LNCaP clone FGC (cell line): ENCODE measurements around the gene MPV17.
A peak's percentile ranks its signal among the peaks of the same experiment; 100 is the strongest.
"Not testable (repeated sequence)": the region's sequence is repeated elsewhere in the genome, so short reads cannot be mapped to it uniquely, and the experiment has no call there.

Source experiments
- DNase-seq: peaks from one replicate; pipeline ENCODE4 v3.0.0-alpha.2; 2011; ENCODE audit warnings: low read depth
- H3K4me3 ChIP-seq: 2 replicates; pipeline ENCODE4 v1.5.1; 2011; ENCODE audit warnings: mild to moderate bottlenecking, low read depth, low read length, control low read depth
- TF ChIP-seq, protein P1 (sequence below): IDR thresholded peaks from 2 replicates; pipeline ENCODE4 v1.5.1; 2012; ENCODE audit warnings: mild to moderate bottlenecking; ENCODE audit not compliant: control insufficient read depth, insufficient read depth; ENCODE audit errors: extremely low read depth

The MPV17 gene

DNA sequence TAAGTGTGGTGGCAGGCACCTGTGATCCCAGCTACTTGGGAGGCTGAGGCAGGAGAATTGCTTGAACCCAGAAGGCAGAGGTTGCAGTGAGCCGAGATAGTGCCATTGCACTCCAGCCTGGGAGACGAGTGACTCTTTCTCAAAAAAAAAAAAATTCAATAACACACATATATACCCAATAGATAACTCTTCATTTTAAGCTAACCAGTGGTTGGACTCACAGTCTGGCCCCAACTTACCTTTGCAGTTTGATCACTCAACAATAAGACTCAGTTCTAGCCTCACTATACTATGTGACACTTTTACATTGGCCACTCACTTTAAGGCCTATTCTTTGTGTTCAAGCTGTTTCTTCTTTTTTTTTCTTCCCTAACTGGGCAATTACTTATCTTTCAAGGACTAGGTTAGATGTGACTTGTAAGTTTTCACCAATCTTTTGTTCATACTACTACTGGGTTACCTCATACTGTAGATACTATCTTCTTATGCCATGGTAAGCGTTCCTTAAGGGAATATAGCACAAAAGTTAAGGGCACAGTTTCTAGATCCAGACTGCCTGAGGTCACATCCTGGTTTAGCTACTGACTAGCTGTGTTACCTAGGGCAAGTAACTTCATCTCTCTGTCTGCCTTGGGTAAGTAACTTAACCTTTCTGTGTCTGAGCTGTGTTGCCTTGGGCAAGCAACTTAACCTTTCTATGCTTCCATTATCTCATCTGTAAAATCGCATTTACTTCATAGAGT lies 40.0 kb upstream of the MPV17 start:
- H3K4me3 ChIP-seq = no peak overlapping the region
- no peak for DNase-seq
- TF ChIP-seq, protein P1, sequence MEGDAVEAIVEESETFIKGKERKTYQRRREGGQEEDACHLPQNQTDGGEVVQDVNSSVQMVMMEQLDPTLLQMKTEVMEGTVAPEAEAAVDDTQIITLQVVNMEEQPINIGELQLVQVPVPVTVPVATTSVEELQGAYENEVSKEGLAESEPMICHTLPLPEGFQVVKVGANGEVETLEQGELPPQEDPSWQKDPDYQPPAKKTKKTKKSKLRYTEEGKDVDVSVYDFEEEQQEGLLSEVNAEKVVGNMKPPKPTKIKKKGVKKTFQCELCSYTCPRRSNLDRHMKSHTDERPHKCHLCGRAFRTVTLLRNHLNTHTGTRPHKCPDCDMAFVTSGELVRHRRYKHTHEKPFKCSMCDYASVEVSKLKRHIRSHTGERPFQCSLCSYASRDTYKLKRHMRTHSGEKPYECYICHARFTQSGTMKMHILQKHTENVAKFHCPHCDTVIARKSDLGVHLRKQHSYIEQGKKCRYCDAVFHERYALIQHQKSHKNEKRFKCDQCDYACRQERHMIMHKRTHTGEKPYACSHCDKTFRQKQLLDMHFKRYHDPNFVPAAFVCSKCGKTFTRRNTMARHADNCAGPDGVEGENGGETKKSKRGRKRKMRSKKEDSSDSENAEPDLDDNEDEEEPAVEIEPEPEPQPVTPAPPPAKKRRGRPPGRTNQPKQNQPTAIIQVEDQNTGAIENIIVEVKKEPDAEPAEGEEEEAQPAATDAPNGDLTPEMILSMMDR = no peak

DNA sequence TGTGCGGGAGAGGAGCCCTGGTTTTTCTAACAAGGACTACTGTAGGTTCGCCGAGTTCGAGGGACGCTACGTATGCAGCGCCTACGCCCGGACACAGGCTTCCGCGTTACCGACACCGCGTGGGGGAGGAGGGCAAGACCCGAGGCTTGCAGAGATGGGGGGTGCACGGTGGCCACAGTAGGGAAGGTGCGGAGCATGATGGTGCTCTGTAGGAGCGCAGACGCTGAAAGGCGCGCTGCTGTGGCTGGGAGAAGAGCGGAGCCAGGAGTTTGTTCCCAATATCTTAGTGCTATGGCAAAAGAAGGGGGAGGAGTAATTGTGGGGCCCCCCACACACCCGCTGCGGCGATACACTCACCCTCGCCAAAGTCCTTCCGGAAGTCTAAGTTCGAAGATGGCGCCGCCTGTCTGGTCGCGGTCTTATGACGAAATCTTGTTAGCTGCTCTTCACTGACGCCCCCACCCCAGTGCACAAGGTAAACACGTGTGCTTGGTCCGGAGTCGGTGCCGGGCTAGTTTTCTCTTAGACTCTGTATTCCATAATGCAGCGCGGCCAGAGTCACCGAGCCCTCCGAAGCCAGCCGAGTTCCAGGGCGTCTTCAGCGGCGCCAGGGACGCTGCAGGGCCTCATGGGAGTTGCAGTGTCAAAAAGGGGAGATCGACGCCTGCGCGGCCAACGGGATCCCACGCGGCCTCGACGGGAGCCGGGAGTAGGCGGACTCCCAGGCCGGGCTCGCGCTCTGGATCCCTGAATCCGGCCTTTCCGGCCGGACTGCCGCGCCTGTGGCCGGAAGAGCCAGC lies 33.7 kb upstream of the MPV17 start, which contains the start of gene GTF3C2:
GTF3C2 (minus strand) TSS at position 383 of the 800 bp plus-strand sequence. CDS start 13,210 bp downstream, outside the sequence.
- peak; percentile 94 for DNase-seq
- H3K4me3 ChIP-seq = peak within 1 kb of the TSS; percentile 88
- TF ChIP-seq, protein P1 = no peak

DNA sequence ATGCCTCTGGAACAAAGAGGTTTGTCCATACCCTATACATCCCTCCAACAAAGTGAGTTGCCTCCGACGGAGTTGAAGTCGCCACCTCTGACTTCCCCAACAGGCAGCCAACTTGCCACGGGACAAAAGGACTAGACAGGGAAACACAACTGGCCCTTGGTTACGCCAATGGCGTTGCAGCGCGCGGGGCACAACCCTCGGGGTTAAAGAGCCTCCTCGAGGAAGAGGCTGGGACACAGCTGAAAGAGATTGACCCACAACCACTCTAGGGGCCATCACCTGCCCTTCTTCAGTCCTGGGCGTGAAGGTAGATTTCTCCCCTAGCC lies 33.1 kb upstream of the MPV17 start:
- no peak for DNase-seq
- TF ChIP-seq, protein P1 = no peak
- H3K4me3 ChIP-seq = peak overlapping the region; percentile 88

DNA sequence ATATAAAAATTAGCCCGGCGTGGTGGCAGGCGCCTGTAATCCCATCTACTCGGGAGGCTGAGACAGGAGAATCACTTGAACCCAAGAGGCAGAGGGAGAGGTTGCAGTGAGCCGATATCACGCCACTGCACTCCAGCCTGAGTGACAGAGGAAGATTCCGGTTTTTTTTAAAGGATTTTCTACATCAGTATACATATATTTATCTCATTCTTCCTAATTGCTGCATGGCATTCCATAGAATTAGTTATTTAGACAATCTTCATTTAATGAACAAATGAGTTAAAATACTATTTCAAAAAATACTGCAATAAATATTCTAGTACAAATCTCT lies 31.7 kb upstream of the MPV17 start:
- no peak for DNase-seq
- H3K4me3 ChIP-seq = no peak overlapping the region
- TF ChIP-seq, protein P1 = no peak

DNA sequence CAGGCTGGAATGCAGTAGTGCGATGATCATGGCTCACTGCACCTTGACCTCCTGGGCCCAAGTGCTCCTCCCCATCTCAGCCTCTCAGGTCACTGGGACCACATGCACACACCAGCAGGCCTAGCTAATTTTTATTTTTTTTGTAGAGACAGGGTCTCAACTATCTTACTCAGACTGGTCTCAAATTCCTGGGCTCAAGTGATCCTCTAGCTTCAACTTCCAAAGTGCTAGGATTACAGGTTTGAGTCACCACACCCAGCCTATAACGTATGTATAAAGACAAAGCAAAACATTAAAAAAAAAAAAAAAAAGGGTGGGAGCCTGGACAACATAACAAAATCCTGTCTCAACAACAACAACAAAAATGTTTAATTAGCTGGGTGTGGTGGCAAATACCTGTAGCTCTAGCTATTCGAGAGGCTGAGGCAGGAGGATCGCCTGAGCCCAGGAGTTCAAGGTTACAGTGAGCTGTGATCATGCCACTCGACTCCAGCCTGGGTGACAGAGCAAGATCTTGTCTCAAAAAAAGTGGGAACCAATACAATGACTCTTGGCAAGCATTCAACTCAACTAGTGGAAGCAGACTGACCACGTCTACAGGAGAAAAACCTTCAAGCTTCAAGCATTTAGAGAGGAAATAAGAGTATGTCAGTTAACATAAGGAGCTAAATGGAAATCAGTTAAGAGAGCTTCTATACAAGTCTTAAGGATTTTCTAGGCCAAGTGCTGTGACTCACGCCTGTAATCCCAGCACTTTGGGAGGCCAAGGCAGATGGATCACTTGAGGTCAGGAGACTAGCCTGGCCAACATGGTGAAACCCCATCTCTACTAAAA lies 31.1 kb upstream of the MPV17 start:
- no peak for DNase-seq
- H3K4me3 ChIP-seq = no peak overlapping the region
- TF ChIP-seq, protein P1 = no peak

DNA sequence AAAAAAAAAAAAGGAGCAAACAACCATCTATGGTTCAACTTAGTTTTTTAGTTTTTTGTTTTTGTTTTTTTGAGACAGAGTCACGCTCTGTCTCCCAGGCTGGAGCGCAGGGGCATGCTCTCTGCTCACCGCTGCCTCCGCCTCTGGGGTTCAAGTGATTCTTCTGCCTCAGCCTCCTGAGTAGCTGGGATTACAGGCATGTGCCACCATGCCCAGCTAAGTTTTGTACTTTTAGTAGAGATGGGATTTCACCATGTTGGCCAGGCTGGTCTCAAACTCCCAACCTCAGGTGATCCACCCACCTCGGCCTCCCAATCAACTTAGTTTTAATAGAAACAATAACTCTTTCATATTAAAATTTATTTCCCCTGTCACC lies 30.5 kb upstream of the MPV17 start:
- not testable (repeated sequence) for H3K4me3 ChIP-seq, DNase-seq
